Measurements from ENCODE around the gene GRHL3. TPM values are rescaled to one million over a fixed set of nuclear protein-coding genes. Genes with fewer than 3 reads are reported as not detected.

Gene GRHL3
- total and polyA plus RNA-seq, 12 donors, result 0.03 TPM; not detected in 11

DNA sequence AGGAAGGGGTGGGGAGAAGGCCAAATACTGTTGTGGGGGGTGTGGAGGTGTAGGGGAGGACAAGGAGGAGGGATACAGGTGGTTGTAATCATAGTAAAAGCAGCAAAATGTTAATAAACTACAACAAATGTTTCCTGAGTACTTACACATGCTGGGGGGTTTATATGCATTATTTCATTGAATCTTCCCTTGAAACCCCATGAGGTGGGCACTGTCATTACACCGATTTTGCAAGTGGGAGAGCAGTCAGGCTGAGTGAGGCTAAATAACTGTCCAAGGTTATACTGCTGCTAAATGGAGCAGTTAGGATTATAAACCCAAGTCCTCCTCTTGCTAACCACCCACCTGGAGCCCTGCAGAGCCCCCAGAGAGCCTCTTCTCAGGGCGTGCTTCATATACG lies 14.4 kb upstream of the GRHL3 start:
- no peaks in the 10 kb centered on the region for H3K36me3 ChIP-seq
- intact Hi-C loops (cut with DNase I), result no loop called here
- no peak overlapping the region for H3K4me3 ChIP-seq
- peaks cover 0 to 17% (median 4%) of the 10 kb centered on the region in 7 donors for H3K27me3 ChIP-seq
- H3K4me1 ChIP-seq, result no peaks in the 10 kb centered on the region
- no peak overlapping the region for H3K27ac ChIP-seq
- H3K9me3 ChIP-seq, result no peaks in the 10 kb centered on the region
- DNase-seq (no peak), ATAC-seq (no peak)
- TF ChIP-seq CTCF (IDR thresholded peaks at IDR 0.05), result no peak
- WGBS, 2 donors, result 80 to 83% methylated on average over 3 of the region's 3 CpGs

DNA sequence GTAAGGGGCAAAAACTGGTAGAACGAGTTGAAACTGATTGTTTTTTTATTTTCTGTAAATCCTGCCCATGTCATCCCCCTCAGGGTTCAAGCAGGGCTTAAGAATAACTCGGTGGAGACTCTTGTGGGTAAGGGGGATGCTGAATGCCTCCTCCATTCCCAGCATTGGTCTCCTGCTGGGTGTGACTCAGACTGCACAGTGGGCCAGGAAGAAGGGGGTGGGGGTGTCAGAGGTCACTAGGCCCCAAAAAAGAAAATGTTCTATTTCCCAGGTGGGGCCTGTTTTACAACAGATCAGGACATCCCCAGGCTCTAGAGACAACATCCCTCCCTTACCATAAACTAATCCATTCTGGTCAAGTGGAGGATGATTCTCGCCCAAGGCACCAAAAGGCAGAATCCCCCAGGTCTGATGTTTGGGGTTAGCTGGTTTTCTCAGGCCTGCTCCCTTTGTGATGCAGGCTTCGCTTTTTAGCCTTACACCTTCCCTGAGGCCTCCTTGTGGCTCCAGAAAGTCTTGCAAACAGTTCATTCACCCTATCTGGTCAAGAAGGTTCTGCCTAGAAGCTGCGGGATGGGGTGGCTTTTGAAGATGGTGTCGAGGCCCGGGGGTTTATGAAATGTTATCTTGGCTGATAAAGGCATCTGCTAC lies 10.7 kb upstream of the GRHL3 start:
- Histone ChIP-seq H3K27ac (no peak overlapping the region), H3K9me3 (no peaks in the 10 kb centered on the region), H3K4me1 (no peaks in the 10 kb centered on the region), H3K36me3 (no peaks in the 10 kb centered on the region), H3K27me3 (peaks cover 0 to 27% (median 3%) of the 10 kb centered on the region in 7 donors), H3K4me3 (no peak overlapping the region)
- ATAC-seq (no peak), DNase-seq (no peak)
- no peak for TF ChIP-seq CTCF (IDR thresholded peaks at IDR 0.05)
- intact Hi-C loops (cut with DNase I), result no loop called here
- 78 to 86% methylated on average over 7 of the region's 7 CpGs for WGBS, 2 donors

DNA sequence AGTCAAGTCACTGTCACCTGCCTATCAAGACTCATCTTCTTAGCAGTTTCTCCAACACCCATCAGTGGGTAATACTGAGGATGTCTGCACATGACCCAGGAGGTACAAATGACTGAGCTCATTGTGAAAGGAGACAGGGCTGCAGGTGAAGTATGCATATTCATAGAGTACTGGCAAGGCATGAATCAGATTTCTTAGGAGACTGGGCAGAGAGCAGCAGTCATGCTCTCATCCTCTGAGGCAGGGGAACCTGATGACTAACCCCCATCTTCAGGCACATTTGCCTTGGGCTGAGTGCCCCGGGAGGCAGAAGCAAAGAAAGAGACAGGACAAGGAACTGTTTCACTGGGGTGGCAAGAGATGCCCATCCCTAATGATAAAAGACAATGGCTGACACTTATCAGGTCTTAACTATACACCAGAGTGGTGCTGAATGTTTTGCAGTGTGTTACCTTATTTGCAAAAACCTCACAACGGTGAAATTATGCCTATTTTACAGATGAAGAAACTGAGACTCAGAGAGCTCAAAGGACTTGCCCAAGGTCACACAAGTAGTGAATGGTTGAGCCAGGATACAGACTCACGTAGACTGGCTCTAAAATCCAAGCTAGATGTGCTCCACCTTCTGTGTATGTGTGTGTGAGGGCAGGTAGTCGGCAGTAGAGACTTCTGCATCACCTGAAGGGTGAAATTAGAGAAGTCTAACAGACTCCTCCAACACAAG lies 9.2 kb upstream of the GRHL3 start:
- no peak for DNase-seq
- WGBS, 2 donors, result 91 to 94% methylated on average over 4 of the region's 4 CpGs
- Histone ChIP-seq H3K27ac (no peak overlapping the region), H3K27me3 (peaks cover 0 to 30% (median 3%) of the 10 kb centered on the region in 7 donors), H3K36me3 (no peaks in the 10 kb centered on the region), H3K9me3 (no peaks in the 10 kb centered on the region), H3K4me3 (no peak overlapping the region), H3K4me1 (no peaks in the 10 kb centered on the region)
- intact Hi-C loops (cut with DNase I), result no loop called here
- no peak for TF ChIP-seq CTCF (IDR thresholded peaks at IDR 0.05)
- ATAC-seq, result no peak

- intact Hi-C loops (cut with DNase I), result no loop called here
- peaks cover 0 to 40% (median 6%) of the 10 kb centered on the region in 7 donors for H3K27me3 ChIP-seq
- WGBS, 2 donors, result 96 to 97% methylated on average over 3 of the region's 3 CpGs
These were observed 7.9 kb upstream of the GRHL3 start for GRCh38 chr1:24311234-24311633.

More at GRCh38 chr1:24311234-24311633, 7.9 kb upstream of the GRHL3 start:
- DNase-seq (no peak), ATAC-seq (no peak)
- TF ChIP-seq CTCF (IDR thresholded peaks at IDR 0.05), result no peak
- H3K4me3 ChIP-seq, result no peak overlapping the region
- H3K36me3 ChIP-seq, result no peaks in the 10 kb centered on the region
- H3K27ac ChIP-seq, result no peak overlapping the region
- H3K9me3 ChIP-seq, result no peaks in the 10 kb centered on the region
- H3K4me1 ChIP-seq, result no peaks in the 10 kb centered on the region

All from heart right ventricle (tissue), 16 donors.